HG03097 (cell line): ENCODE results near the gene ADD2.

Experiments used
- ATAC-seq: cut with Tn5 transposase; IDR thresholded peaks from one replicate; pipeline ENCODE4 v1.9.1; 2021; ENCODE audit not compliant: unreplicated experiment, low FRiP score

ADD2 gene

GRCh38 chr2:70707706-70708105 is 60.3 kb downstream of the ADD2 start:
- ATAC-seq = no peak

GRCh38 chr2:70706026-70706795 is 61.8 kb downstream of the ADD2 start:
- ATAC-seq = no peak

GRCh38 chr2:70705160-70705850 is 62.7 kb downstream of the ADD2 start:
- no peak for ATAC-seq

- no peak for ATAC-seq
Measured at GRCh38 chr2:70703900-70704549, 64.0 kb downstream of the ADD2 start.

GRCh38 chr2:70702711-70703395 is 65.1 kb downstream of the ADD2 start:
- no peak for ATAC-seq

- no peak for ATAC-seq
Measured at GRCh38 chr2:70698847-70699246, 69.2 kb downstream of the ADD2 start.

GRCh38 chr2:70697603-70698383 is 70.2 kb downstream of the ADD2 start:
- ATAC-seq = no peak

GRCh38 chr2:70696142-70696541 is 71.9 kb downstream of the ADD2 start:
- no peak for ATAC-seq

GRCh38 chr2:70692256-70692655 is 75.7 kb downstream of the ADD2 start:
- no peak for ATAC-seq

GRCh38 chr2:70691497-70692140 is 76.4 kb downstream of the ADD2 start:
- no peak for ATAC-seq

- ATAC-seq = no peak
Measured at GRCh38 chr2:70690846-70691245, 77.2 kb downstream of the ADD2 start.

- no peak for ATAC-seq
Measured at GRCh38 chr2:70688427-70688826, 79.6 kb downstream of the ADD2 start.

- no peak for ATAC-seq
Measured at GRCh38 chr2:70687461-70687795, 80.6 kb downstream of the ADD2 start.

GRCh38 chr2:70686577-70687460 is 81.2 kb downstream of the ADD2 start:
- ATAC-seq = no peak

GRCh38 chr2:70685771-70686171 is 82.2 kb downstream of the ADD2 start:
- ATAC-seq = no peak

GRCh38 chr2:70684846-70685622 is 83.0 kb downstream of the ADD2 start:
- ATAC-seq = no peak

GRCh38 chr2:70683455-70683854 is 84.5 kb downstream of the ADD2 start:
- no peak for ATAC-seq

- ATAC-seq = no peak
Measured at GRCh38 chr2:70680735-70681134, 87.3 kb downstream of the ADD2 start.
